ENCODE measurements around the gene RILPL2.
A peak's percentile ranks its signal among the peaks of the same experiment; 100 is the strongest.
"Not testable (repeated sequence)": the region's sequence is repeated elsewhere in the genome, so short reads cannot be mapped to it uniquely, and the experiment has no call there.

RILPL2 gene

DNA sequence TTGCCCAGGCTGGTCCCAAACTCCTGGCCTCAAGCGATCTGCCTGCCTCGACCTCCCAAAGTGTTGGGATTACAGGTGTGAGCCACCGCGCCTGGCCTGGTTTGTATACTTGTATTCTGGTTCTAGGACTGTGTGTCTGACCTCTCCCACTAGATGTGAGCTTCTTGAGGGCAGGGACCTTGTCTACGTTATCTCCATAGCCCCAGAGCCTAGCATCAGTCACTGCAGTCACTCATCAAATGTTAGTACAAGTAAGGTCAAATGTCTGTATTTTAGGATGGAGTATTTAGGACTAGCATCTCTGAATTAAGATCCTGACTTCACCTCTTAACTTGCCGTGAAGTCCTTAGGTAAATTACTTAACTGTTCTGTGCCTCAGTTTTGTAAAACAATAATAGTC lies 2.9 kb downstream of the RILPL2 start:
- H3K4me3 ChIP-seq (ENCODE audit: low read depth, low read length), result peak overlapping the region; percentile 29

DNA sequence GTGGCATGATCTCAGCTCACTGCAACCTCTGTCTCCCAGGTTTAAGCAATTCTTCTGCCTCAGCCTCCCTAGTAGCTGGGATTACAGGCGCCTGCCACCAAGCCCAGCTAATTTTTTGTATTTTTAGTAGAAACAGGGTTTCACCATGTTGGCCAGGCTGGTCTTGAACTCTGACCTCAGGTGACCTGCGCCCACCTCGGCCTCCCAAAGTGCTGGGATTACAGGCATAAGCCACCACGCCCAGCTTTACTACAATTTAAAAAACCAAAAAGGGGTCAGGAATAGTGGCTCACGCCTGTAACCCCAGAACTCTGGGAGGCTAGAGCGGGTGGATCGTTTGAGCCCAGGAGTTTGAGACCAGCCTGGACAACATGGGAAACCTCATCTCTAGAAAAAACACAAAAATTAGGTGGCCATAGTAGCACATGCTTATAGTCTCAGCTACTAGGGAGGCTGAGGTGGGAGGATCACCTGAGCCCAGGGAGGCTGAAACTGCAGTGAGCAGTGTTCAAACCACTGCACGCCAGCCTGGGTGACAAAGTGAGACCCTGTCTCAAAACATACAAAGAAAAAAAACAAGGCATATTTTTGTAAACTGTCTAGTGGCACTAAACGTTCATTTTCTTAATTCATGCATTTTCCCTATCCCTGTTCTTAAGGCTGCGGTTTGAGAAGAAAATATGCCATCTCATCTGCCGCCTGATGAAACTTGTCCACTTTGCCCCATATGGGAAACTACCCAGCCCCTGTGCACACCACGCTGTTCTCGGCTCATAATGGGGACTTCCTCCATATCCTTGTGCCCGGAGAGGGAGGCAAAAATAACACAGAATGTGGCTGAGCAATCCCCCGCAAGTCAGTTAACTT lies 4.3 kb downstream of the RILPL2 start:
- peak overlapping the region; percentile 26 for H3K4me3 ChIP-seq (ENCODE audit: low read depth, low read length)

More for the DNA sequence above, 2.9 kb downstream of the RILPL2 start:
- TF ChIP-seq, protein P1, sequence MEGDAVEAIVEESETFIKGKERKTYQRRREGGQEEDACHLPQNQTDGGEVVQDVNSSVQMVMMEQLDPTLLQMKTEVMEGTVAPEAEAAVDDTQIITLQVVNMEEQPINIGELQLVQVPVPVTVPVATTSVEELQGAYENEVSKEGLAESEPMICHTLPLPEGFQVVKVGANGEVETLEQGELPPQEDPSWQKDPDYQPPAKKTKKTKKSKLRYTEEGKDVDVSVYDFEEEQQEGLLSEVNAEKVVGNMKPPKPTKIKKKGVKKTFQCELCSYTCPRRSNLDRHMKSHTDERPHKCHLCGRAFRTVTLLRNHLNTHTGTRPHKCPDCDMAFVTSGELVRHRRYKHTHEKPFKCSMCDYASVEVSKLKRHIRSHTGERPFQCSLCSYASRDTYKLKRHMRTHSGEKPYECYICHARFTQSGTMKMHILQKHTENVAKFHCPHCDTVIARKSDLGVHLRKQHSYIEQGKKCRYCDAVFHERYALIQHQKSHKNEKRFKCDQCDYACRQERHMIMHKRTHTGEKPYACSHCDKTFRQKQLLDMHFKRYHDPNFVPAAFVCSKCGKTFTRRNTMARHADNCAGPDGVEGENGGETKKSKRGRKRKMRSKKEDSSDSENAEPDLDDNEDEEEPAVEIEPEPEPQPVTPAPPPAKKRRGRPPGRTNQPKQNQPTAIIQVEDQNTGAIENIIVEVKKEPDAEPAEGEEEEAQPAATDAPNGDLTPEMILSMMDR (IDR thresholded peaks at IDR 0.05; ENCODE audit: borderline replicate concordance, insufficient read depth, low read depth, low read length), result no peak

DNA sequence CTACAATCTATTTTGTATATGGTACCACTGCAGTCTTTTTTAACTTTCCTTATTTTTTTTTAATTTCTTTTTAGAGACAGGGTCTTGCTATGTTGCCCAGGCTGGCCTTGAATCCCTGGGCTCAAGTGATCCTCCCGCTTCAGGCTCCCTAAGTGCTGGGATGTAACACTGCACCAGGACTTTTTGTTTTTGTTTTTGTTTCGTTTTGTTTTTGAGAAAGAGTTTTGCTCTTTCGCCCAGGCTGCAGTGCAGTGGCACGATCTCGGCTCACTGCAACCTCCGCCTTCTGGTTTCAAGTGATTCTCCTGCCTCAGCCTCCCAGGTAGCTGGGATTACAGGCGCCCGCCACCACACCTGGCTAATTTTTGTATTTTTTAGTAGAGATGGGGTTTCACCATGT lies 7.4 kb downstream of the RILPL2 start:
- not testable (repeated sequence) for H3K4me3 ChIP-seq (ENCODE audit: low read depth, low read length)

DNA sequence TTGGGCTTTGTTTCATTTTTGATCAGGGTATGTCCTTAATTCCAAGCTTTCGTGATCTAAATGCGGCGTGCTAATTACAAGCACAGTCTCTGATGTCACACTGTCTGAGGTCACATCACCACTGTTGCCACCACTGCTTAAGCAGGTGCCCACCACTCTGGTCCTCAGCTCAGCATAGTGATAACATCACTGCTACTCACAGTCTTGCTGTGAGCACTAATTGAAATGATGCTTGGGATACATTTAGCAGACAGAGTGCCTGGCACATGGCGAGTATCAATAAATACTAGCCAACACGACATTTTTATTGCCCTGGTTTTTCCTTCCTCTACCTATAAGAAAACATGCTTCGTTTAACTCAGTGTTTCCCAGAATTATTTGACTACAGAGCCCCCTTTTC lies 7.9 kb downstream of the RILPL2 start:
- TF ChIP-seq, protein P1 (IDR thresholded peaks at IDR 0.05; ENCODE audit: borderline replicate concordance, insufficient read depth, low read depth, low read length), result no peak
- no peak overlapping the region for H3K4me3 ChIP-seq (ENCODE audit: low read depth, low read length)

DNA sequence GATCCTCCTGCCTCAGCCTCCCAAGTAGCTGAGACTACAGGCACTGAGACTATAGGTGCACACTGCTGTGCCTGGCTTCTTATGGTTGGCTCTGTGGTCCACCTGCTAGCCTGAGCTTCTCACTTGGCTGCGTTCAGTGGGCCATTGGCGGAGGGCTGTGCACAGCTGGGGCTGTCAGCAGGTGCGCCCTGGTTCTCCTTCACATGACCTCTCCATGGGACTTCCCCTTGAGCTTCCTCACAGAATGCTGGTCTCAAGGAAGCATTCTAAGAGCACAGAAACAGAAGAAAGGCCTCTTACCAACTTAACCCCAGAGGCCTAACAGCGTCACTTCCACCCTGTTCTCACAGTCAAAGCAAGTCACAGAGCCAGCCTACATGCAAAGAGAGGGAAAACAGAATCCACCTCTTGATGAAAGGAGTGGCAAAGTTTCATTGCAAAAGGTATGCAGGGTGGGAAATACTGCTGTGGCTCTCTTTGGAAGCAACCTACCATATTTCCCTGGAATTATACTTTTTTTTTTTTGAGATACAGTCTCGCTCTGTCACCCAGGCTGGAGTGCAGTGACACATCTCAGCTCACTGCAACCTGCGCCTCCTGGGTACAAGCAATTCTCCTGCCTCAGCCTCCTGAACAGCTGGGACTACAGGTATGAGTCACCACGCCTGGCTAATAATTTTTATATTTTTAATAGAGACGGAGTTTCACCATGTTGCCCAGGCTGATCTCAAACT lies 9.3 kb downstream of the RILPL2 start:
- H3K4me3 ChIP-seq (ENCODE audit: low read depth, low read length), result no peak overlapping the region
- TF ChIP-seq, protein P1 (IDR thresholded peaks at IDR 0.05; ENCODE audit: borderline replicate concordance, insufficient read depth, low read depth, low read length), result no peak

DNA sequence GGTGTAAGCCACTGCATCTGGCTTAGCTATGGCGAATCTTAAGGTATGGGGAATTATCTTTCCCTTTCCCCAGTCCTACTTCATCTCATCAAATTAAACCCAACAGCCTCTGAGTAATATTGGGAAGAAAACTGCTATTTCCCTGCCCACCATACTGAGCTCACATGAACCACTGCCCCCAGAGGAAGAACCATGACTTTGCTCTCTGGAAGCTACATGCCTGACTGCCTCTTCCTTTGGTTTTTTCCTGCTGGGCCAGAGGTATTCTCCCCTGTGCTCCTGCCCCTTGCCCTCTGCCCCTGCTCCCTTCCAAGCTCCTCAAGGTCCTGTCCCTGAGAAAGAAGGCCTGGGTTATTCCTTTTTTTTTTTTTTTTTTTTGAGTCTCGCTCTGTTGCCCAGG lies 15.2 kb downstream of the RILPL2 start:
- no peak overlapping the region for H3K4me3 ChIP-seq (ENCODE audit: low read depth, low read length)
- TF ChIP-seq, protein P1 (IDR thresholded peaks at IDR 0.05; ENCODE audit: borderline replicate concordance, insufficient read depth, low read depth, low read length), result no peak

DNA sequence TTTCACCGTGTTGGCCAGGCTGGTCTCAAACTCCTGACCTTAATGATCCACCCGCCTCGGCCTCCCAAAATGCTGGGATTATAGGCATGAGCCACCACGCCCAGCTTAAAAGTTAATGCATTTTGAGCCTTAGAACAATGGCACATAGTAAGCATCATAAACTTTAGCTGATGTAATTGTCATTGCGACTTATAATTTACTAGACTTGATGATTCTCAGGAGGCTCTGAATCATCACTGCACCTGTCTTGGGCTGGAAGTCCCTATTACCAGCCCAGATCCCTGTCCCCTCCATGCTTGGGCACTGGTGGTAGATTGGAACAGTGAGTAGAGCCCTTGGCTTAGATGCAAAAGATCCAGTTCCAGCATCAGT lies 26.5 kb downstream of the RILPL2 start:
- TF ChIP-seq, protein P1 (IDR thresholded peaks at IDR 0.05; ENCODE audit: borderline replicate concordance, insufficient read depth, low read depth, low read length), result no peak
- no peak overlapping the region for H3K4me3 ChIP-seq (ENCODE audit: low read depth, low read length)

DNA sequence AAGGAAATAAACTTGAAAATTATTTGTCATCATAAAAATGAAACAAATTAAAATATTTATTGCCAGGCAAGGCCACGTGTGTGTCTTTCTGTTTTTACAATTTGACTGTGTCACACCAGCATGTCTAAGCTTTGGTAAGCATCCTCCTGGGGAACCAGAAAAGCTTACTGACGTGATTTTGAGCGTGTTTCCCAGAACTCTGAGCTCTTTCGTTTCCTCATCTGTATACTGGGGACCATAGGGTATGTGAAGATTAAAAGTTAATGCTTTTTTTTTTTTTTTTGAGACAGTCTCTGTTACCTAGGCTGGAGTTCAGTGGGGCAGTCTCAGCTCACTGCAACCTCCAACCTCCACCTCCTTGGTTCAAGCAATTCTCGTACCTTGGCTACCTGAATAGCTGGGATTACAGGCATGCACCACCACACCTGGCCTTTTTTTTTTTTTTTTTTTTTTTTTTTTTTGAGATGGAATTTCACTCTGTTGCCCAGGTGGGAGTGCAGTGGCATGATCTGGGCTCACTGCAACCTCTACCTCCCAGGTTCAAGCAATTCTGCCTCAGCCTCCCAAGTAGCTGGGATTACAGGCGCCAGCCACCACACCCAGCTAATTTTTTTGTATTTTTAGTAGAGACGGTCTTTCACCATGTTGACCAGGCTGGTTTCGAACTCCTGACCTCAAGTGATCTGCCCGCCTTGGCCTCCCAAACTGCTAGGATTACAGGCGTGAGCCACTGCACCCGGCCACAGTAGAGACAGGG lies 27.0 kb downstream of the RILPL2 start:
- not testable (repeated sequence) for H3K4me3 ChIP-seq (ENCODE audit: low read depth, low read length)

DNA sequence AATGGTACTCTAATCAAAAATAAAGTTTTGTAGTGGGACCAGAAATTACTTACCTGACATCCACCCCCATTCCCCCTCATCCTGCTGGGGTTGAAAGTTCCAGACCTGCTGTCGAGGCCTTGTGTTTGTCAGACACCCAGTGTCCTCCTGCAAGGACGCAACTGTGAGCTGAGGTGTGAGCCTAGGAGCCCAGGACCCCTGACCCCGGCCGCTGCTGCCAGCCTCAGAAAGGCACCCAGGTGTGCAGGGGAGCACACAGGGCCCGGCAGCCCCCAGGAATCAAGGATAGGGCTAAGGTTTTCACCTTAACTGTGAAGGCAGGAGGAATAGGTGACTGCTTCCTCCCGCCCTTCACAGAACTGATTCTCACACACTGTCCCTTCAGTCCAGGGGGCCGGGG lies 27.9 kb downstream of the RILPL2 start:
- H3K4me3 ChIP-seq (ENCODE audit: low read depth, low read length), result not testable (repeated sequence)

DNA sequence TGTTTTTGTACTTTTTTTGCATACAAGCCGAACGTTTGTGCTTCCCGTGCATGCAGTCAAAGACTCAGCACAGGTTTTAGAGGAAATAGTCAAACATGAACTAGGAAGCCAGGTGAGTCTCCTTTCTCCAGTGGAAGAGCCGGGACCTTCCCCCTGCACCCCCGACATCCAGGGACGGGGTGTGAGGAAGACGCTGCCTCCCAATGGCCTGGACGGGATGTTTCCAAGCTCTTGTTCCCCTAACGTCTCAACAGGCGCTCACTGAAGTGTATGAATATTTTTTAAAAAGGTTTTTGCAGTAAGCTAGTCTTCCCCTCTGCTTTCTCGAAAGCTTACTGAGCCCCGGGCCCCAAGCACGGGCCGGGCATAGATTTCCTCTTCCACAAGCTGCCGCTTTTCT lies 28.6 kb downstream of the RILPL2 start:
- H3K4me3 ChIP-seq (ENCODE audit: low read depth, low read length), result not testable (repeated sequence)

DNA sequence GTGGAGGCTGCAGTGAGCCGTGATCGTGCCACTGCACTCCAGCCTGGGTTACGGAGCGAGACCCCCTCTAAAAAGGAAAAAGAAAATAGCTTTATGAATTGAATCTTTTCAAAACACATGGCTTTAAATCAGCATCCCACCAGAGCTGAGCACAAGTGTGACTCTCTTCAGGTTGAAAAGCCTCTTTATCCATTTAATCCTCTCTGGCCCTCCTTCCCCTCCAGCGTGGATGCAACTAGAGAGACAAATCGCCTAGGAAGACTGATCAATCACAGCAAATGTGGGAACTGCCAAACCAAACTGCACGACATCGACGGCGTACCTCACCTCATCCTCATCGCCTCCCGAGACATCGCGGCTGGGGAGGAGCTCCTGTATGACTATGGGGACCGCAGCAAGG lies 29.2 kb downstream of the RILPL2 start:
- not testable (repeated sequence) for H3K4me3 ChIP-seq (ENCODE audit: low read depth, low read length)
